OCI-LY7 (cell line): ENCODE data around the gene TBR1. TPM values are rescaled to one million over a fixed set of nuclear protein-coding genes. Genes with fewer than 3 reads are reported as not detected.

ENCODE experiments used
- BruUV-seq: library from RNA; stranded (reverse); fragments of 400-500 nt; replicated peaks from 2 replicates; lab custom pipeline; 2021; lab: Mats Ljungman, UMichigan
- CTCF ChIA-PET: fragments of 300-600 bp; sonication (Branson Sonifier 250); formaldehyde crosslinking; loops from one replicate; lab custom pipeline; 2022; ENCODE audit warnings: antibody characterized with exemption; ENCODE audit not compliant: unreplicated experiment; lab: Charles Lee
- POLR2A ChIA-PET: fragments of 300-600 bp; sonication (Branson Sonifier 250); formaldehyde crosslinking; loops from one replicate; lab custom pipeline; 2022; ENCODE audit warnings: antibody characterized with exemption; lab: Charles Lee
- DNase-seq: peaks from one replicate; pipeline ENCODE4 v3.0.0-alpha.2; 2015; ENCODE audit warnings: low spot score
- H2AFZ ChIP-seq: fragments of 200-600 bp; sonication (generic), shearing (Covaris generic); 2 replicates; pipeline ENCODE4 v1.6.1; 2014; ENCODE audit warnings: mild to moderate bottlenecking, antibody characterized with exemption, low read length, moderate library complexity
- H3K27ac ChIP-seq: fragments of 200-600 bp; sonication (generic); 2 replicates; pipeline ENCODE4 v1.5.1; 2014; ENCODE audit warnings: mixed run types, low read depth, mild to moderate bottlenecking, moderate library complexity, low read length, inconsistent platforms; ENCODE audit not compliant: poor library complexity, severe bottlenecking
- H3K36me3 ChIP-seq: fragments of 200-600 bp; sonication (generic); 2 replicates; pipeline ENCODE4 v1.6.1; 2014; ENCODE audit warnings: mild to moderate bottlenecking, antibody characterized with exemption, low read length, moderate library complexity, mixed read lengths; ENCODE audit not compliant: insufficient read depth
- H3K4me1 ChIP-seq: fragments of 200-600 bp; sonication (generic); 2 replicates; pipeline ENCODE4 v1.5.1; 2014; ENCODE audit warnings: mild to moderate bottlenecking, low read length; ENCODE audit not compliant: insufficient read depth, poor library complexity, severe bottlenecking
- H3K4me2 ChIP-seq: fragments of 200-600 bp; sonication (generic); 2 replicates; pipeline ENCODE4 v1.6.1; 2014; ENCODE audit warnings: mild to moderate bottlenecking, low read length
- H3K4me3 ChIP-seq: fragments of 200-600 bp; sonication (generic); 2 replicates; pipeline ENCODE4 v1.5.1; 2014; ENCODE audit warnings: mild to moderate bottlenecking, low read depth, low read length; ENCODE audit not compliant: poor library complexity, severe bottlenecking
- H3K79me2 ChIP-seq: fragments of 200-600 bp; sonication (generic); 2 replicates; pipeline ENCODE4 v1.6.1; 2016; ENCODE audit warnings: low read depth, mild to moderate bottlenecking, low read length, moderate library complexity, mixed read lengths; ENCODE audit not compliant: insufficient read depth
- H3K9me2 ChIP-seq: fragments of 200-600 bp; sonication (generic); 2 replicates; pipeline ENCODE4 v1.6.1; 2016; ENCODE audit warnings: mild to moderate bottlenecking, low read length, mixed read lengths; ENCODE audit not compliant: insufficient read depth
- H3K9me3 ChIP-seq: fragments of 200-600 bp; sonication (generic); 2 replicates; pipeline ENCODE4 v1.6.1; 2014; ENCODE audit warnings: mild to moderate bottlenecking, mixed run types, low read length, mixed read lengths
- H4K20me1 ChIP-seq: fragments of 200-600 bp; sonication (generic); 2 replicates; pipeline ENCODE4 v1.6.1; 2014; ENCODE audit warnings: mild to moderate bottlenecking, antibody characterized with exemption, low read length, moderate library complexity, mixed read lengths; ENCODE audit not compliant: insufficient read depth
- EZH2phosphoT487 ChIP-seq: fragments of 200-600 bp; sonication (generic); IDR thresholded peaks from 2 replicates; pipeline ENCODE4 v1.6.1; 2018; ENCODE audit warnings: low read depth, borderline replicate concordance, mild to moderate bottlenecking, mixed run types, antibody characterized with exemption, low read length, moderate library complexity, mixed read lengths
- intact Hi-C: fragments of 100-400 bp; cut with micrococcal nuclease; formaldehyde crosslinking; loops from one replicate; pipeline ENCODE4 v1.10.0; 2022; ENCODE audit not compliant: unreplicated experiment
- total RNA-seq, 2 experiments: library from RNA; depleted of rRNA in 1 of 2; stranded (reverse); fragments of >200 nt in 1 of 2; shearing (Covaris generic) in 1 of 2; gene quantifications; 2 replicates each; pipeline ENCODE4 v1.2.3, GENCODE V29; 2014 to 2022
- TF ChIP-seq, protein P1 (sequence below): fragments of 200-600 bp; sonication (generic); conservative IDR thresholded peaks from 2 replicates; pipeline ENCODE4 v1.5.1; 2014; ENCODE audit warnings: mild to moderate bottlenecking, antibody characterized with exemption, low read length, moderate library complexity, mixed read lengths

The TBR1 gene
- total RNA-seq, 2 experiments from 2014 or later = 0.03 TPM; not detected in 1

DNA sequence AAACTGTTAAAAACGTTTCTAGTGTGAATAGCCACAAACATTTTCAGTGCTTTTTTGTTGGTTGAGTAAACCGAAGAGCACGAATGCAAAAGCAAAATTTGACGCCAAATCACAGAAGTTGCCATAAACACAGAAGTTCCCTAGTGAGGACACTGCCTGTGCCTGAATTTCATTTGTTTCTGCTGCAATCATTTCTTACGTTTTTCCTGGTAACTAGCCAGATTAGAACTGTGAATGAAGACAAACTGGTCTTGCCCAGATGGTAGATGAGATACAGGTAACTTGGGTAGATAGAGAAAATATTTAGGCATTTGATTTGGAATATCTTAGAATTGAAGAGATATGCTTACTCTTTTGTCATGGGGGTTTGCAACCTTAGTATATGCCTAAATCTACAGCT lies 9.8 kb upstream of the TBR1 start:
- H3K79me2 ChIP-seq = no peaks in the 10 kb centered on the region
- no TSS peak for BruUV-seq
- H3K4me1 ChIP-seq = no peaks in the 10 kb centered on the region
- H3K9me2 ChIP-seq = no peaks in the 10 kb centered on the region
- CTCF ChIA-PET = no interaction called here
- H3K27ac ChIP-seq = no peak overlapping the region
- intact Hi-C loops = no loop called here
- no peaks in the 10 kb centered on the region for H4K20me1 ChIP-seq
- POLR2A ChIA-PET = no interaction called here
- H3K9me3 ChIP-seq = 0 out of 2 replicates have a peak, but pooled peaks cover 3% of the 10 kb centered on the region
- no peak overlapping the region for H3K4me2 ChIP-seq
- no peak for TF ChIP-seq EZH2phosphoT487
- TF ChIP-seq, protein P1, sequence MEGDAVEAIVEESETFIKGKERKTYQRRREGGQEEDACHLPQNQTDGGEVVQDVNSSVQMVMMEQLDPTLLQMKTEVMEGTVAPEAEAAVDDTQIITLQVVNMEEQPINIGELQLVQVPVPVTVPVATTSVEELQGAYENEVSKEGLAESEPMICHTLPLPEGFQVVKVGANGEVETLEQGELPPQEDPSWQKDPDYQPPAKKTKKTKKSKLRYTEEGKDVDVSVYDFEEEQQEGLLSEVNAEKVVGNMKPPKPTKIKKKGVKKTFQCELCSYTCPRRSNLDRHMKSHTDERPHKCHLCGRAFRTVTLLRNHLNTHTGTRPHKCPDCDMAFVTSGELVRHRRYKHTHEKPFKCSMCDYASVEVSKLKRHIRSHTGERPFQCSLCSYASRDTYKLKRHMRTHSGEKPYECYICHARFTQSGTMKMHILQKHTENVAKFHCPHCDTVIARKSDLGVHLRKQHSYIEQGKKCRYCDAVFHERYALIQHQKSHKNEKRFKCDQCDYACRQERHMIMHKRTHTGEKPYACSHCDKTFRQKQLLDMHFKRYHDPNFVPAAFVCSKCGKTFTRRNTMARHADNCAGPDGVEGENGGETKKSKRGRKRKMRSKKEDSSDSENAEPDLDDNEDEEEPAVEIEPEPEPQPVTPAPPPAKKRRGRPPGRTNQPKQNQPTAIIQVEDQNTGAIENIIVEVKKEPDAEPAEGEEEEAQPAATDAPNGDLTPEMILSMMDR = no peak
- no peak overlapping the region for H3K4me3 ChIP-seq
- DNase-seq = no peak
- peaks cover 29% of the 10 kb centered on the region for H3K36me3 ChIP-seq
- H2AFZ ChIP-seq = no peak overlapping the region

- no peaks in the 10 kb centered on the region for H3K79me2 ChIP-seq
- no peak overlapping the region for H3K27ac ChIP-seq
- no peak for DNase-seq
- ChIA-PET CTCF (no interaction called here), POLR2A (no interaction called here)
- no peaks in the 10 kb centered on the region for H3K9me3 ChIP-seq
- H3K9me2 ChIP-seq = no peaks in the 10 kb centered on the region
- H3K36me3 ChIP-seq = peaks cover 22% of the 10 kb centered on the region
- no TSS peak for BruUV-seq
- intact Hi-C loops = no loop called here
- TF ChIP-seq, protein P1 = no peak
- no peak for TF ChIP-seq EZH2phosphoT487
- H4K20me1 ChIP-seq = no peaks in the 10 kb centered on the region
- H2AFZ ChIP-seq = no peak overlapping the region
- no peak overlapping the region for H3K4me3 ChIP-seq
- H3K4me1 ChIP-seq = no peaks in the 10 kb centered on the region
- no peak overlapping the region for H3K4me2 ChIP-seq
Observed at GRCh38 chr2:161407597-161407996, 8.5 kb upstream of the TBR1 start.

DNA sequence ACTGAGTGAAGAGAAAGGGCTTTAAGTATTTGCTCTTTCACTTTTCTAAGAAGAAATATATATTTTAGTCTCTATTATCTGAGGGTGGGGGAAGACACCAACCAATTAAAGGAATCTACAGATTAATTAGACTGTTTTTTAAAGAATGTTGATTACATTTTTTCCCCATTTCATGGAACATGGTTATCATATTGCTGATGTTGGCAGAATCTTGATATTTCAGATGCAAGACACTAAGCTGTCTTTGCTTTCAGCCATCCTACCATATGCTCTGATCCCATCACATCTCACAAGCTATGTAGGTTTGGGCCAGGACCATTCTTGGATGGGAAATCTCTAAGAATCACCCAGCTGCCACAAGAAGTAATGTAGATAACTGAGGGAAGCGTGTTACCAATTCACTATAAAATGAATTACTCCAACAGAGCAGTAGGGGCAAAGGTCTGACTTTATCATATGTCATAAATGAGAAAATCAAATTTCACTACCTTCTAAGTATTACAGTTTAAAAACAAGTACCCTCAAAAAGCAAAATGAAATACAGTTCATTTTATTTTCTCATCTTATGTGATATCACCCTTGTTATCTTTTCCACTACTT lies 6.7 kb upstream of the TBR1 start:
- TF ChIP-seq, protein P1 = no peak
- TF ChIP-seq EZH2phosphoT487 = no peak
- Histone ChIP-seq H3K79me2 (no peaks in the 10 kb centered on the region), H4K20me1 (no peaks in the 10 kb centered on the region), H2AFZ (no peak overlapping the region), H3K9me3 (no peaks in the 10 kb centered on the region), H3K4me2 (no peak overlapping the region), H3K4me1 (no peaks in the 10 kb centered on the region), H3K9me2 (no peaks in the 10 kb centered on the region), H3K4me3 (no peak overlapping the region), H3K36me3 (peaks cover 16% of the 10 kb centered on the region), H3K27ac (no peak overlapping the region)
- ChIA-PET CTCF (no interaction called here), POLR2A (interaction anchor here (0.5 kb wide), 1 partner anchor 363 kb away, joined by 3 read pairs; no protein-coding TSS in a partner anchor)
- BruUV-seq = no TSS peak
- intact Hi-C loops = no loop called here
- no peak for DNase-seq
